ENCODE results near the gene SNRPA1. TPM values are rescaled to one million over a fixed set of nuclear protein-coding genes. Genes with fewer than 3 reads are reported as not detected.

The SNRPA1 gene
- 27.0 and 30.4 TPM in 2 replicates for total RNA-seq

DNA sequence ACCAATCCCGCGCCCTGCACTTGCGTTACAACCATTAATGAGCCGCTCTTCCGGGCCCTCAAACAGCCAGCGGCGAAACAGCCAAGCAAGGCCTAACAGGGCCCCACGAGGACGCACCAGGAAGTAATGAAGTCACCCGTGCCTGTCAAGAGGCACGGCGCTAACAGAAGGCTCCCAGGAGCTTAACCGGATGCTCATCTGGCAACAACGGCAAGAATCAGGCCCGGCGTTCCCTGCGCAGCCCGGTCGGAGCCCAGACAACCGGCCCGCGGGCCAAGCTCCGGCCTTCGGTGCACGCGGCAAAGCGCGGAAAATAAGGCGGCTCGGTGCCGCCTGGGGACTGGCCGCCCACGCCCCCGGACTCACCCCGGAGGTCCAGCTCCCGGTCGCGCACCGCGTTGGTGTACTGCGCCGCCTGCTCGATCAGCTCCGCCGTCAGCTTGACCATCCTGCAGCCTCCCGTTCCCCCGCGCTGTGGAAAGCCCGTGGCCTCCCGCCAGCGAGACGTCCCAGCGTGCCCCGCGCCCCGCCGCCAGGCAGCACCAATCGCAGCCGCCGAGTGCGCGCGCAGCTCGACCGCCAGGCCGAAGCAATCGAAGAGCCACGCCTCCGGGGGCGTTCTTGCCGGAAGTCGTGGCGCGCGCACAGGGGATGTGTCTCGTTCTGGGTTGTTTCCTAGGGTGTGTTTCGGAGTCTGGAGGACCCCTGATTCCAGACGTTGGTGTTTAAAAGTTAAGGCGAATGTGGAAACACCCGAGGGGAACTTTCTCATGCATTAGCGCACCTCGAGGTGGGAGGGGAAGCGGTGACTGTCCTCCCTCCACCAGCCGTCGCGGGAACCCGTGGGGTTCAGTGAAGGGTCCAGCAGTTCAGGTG is at the start of gene SNRPA1:
Gene SNRPA1, minus strand, starts transcription at position 518 of the 876 bp plus-strand sequence. Its CDS starts 70 bp downstream, at position 448.

GRCh38 chr15:101277038-101277822 is 17.8 kb downstream of the SNRPA1 start, which contains the start of gene SELENOS:
Gene SELENOS, minus strand, starts transcription at chr15:101277485. Its CDS starts 68 bp downstream, at chr15:101277417.

DNA sequence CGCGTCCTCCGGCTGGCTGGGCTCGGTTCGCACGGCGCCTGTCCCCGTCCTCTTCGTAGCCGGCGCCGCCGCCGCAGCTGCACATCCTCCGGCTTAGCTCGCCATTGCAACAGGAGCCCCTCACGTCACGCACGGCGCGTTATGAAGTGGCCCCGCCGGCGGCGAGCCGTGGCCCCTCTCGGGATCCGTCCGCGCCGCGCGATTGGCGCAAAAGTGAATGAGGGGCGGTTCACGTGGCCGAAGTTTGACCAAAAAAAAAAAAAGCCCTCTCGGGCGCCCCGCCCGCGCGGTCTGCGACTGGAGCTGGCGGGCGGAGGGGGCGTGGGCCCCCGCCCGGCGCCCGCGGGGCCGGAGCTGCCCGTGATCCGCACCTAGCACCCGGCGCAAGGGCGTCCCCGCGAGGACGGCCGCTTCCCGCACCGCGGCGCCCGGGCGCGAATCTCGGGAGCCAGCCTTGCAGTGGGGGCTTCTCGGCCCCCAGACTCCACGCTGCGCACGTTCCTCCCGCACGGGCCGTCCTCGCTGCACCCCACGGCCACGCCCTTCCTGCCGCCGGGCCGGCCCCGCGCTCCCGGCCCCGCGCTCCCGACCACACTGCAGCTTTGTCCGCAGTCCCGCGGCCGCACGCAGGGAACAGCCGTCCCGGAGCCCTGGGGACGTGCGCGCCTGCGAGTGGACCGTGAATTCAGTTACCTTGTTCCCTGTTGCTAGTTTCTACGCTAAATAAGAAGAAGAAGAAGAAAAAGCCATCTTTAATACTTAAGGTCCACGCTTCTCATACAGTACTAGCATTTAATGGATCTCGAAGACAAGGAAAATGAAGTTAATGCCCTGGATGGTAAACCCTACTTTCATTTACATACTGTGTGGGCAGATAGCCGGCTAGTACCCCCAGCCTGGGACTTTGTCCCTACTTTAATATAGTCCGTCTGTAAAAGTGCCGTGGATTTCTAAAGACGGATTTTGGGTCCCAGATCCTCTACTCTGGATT is 42.9 kb downstream of the SNRPA1 start, which contains the start of gene CHSY1:
Gene CHSY1, minus strand, starts transcription at position 219 of the 991 bp plus-strand sequence. CDS start 592 bp downstream, outside the sequence.

Other genes starting within 250 kb of the SNRPA1 start
- 32.2 and 44.5 TPM in 2 replicates for gene CHSY1, start 43.2 kb downstream of the SNRPA1 start, total RNA-seq
- 80.9 and 84.5 TPM in 2 replicates for gene SELENOS, start 17.8 kb downstream of the SNRPA1 start, total RNA-seq
- 0.32 TPM in 1 of 2 replicates, not detected in the other for gene PCSK6, start 194.5 kb upstream of the SNRPA1 start, total RNA-seq

Measured in epithelial cell of umbilical artery (primary cell).